SK-N-SH treated with all-trans-retinoic acid at 6 μM for 48 hours (cell line): ENCODE results near the gene GRIP1.

Experiments used
- ATAC-seq: fragments of 200-7000 bp; cut with Tn5 transposase; 3 replicates; pipeline ENCODE4 v1.9.1; 2020; ENCODE audit warnings: mild to moderate bottlenecking, moderate library complexity
- ARNTL ChIP-seq: fragments of 450-650 bp; formaldehyde crosslinking; IDR thresholded peaks from 2 replicates; pipeline ENCODE4 v1.5.0; 2020; ENCODE audit warnings: low read depth, mild to moderate bottlenecking, moderate library complexity, borderline replicate concordance
- BACH2 ChIP-seq: fragments of 250-450 bp; sonication (Bioruptor Pico); IDR thresholded peaks from 2 replicates; pipeline ENCODE4 v1.9.0; 2021; ENCODE audit warnings: mild to moderate bottlenecking, borderline replicate concordance
- CSDC2 ChIP-seq: fragments of 250-450 bp; sonication (Bioruptor Pico); IDR thresholded peaks from 2 replicates; pipeline ENCODE4 v1.5.0; 2020; ENCODE audit warnings: mild to moderate bottlenecking, moderate library complexity
- ESRRG ChIP-seq: fragments of 250-450 bp; sonication (Bioruptor Pico); IDR thresholded peaks from 2 replicates; pipeline ENCODE4 v1.6.1; 2021; ENCODE audit warnings: mild to moderate bottlenecking
- GLIS3 ChIP-seq: fragments of 250-450 bp; sonication (Bioruptor Pico); IDR thresholded peaks from 2 replicates; pipeline ENCODE4 v1.5.0; 2020; ENCODE audit warnings: mild to moderate bottlenecking, moderate library complexity
- ISL1 ChIP-seq: fragments of 250-450 bp; sonication (Bioruptor Pico); IDR thresholded peaks from 2 replicates; pipeline ENCODE4 v2.1.2; 2022; ENCODE audit warnings: mild to moderate bottlenecking, moderate library complexity
- OSR1 ChIP-seq: fragments of 250-450 bp; sonication (Bioruptor Pico); IDR thresholded peaks from 2 replicates; pipeline ENCODE4 v1.8.0; 2022; ENCODE audit warnings: moderate library complexity, mild to moderate bottlenecking, inconsistent platforms
- PPARA ChIP-seq: fragments of 250-450 bp; sonication (Bioruptor Pico); IDR thresholded peaks from 2 replicates; pipeline ENCODE4 v1.5.0; 2020; ENCODE audit warnings: mild to moderate bottlenecking, borderline replicate concordance
- RARB ChIP-seq: fragments of 250-450 bp; sonication (Bioruptor Pico); IDR thresholded peaks from 2 replicates; pipeline ENCODE4 v1.8.0; 2021; ENCODE audit warnings: mild to moderate bottlenecking, moderate library complexity
- SNAI2 ChIP-seq: fragments of 250-450 bp; sonication (Bioruptor Pico); IDR thresholded peaks from 2 replicates; pipeline ENCODE4 v1.5.0; 2020; ENCODE audit warnings: mild to moderate bottlenecking, moderate library complexity
- TCF4 ChIP-seq: fragments of 250-450 bp; sonication (Bioruptor Pico); IDR thresholded peaks from 2 replicates; pipeline ENCODE4 v1.8.0; 2021; ENCODE audit warnings: mild to moderate bottlenecking, moderate library complexity, borderline replicate concordance
- TOX ChIP-seq: fragments of 250-450 bp; sonication (Bioruptor Pico); IDR thresholded peaks from 2 replicates; pipeline ENCODE4 v1.8.0; 2021; ENCODE audit warnings: mild to moderate bottlenecking, moderate library complexity, borderline replicate concordance
- ZC3H10 ChIP-seq: fragments of 250-450 bp; sonication (Bioruptor Pico); IDR thresholded peaks from 2 replicates; pipeline ENCODE4 v1.5.1; 2021; ENCODE audit warnings: mild to moderate bottlenecking, moderate library complexity
- ZFP3 ChIP-seq: fragments of 250-450 bp; sonication (Bioruptor Pico); IDR thresholded peaks from 2 replicates; pipeline ENCODE4 v1.5.0; 2020; ENCODE audit warnings: mild to moderate bottlenecking, moderate library complexity
- ZFP30 ChIP-seq: fragments of 450-650 bp; formaldehyde crosslinking; IDR thresholded peaks from 2 replicates; pipeline ENCODE4 v1.5.0; 2022; ENCODE audit warnings: mild to moderate bottlenecking, moderate library complexity
- ZNF565 ChIP-seq: fragments of 450-650 bp; formaldehyde crosslinking; conservative IDR thresholded peaks from 2 replicates; pipeline ENCODE4 v1.5.0; 2020; ENCODE audit warnings: low read depth, mild to moderate bottlenecking, moderate library complexity
- ZNF70 ChIP-seq: fragments of 450-650 bp; formaldehyde crosslinking; IDR thresholded peaks from 2 replicates; pipeline ENCODE4 v1.5.0; 2020; ENCODE audit warnings: mild to moderate bottlenecking, moderate library complexity
- ZNF8 ChIP-seq: fragments of 450-650 bp; formaldehyde crosslinking; IDR thresholded peaks from 2 replicates; pipeline ENCODE4 v1.5.0; 2020; ENCODE audit warnings: mild to moderate bottlenecking, moderate library complexity
- TF ChIP-seq, protein P1 (sequence below): fragments of 250-450 bp; sonication (Bioruptor Pico); IDR thresholded peaks from 2 replicates; pipeline ENCODE4 v1.8.0; 2021; ENCODE audit warnings: low read depth, mild to moderate bottlenecking, moderate library complexity, borderline replicate concordance
- TF ChIP-seq, protein P2 (sequence below): fragments of 250-450 bp; sonication (Bioruptor Pico); IDR thresholded peaks from 2 replicates; pipeline ENCODE4 v1.5.1; 2020; ENCODE audit warnings: low read depth, mild to moderate bottlenecking, moderate library complexity
- TF ChIP-seq, protein P3 (sequence below): fragments of 250-450 bp; sonication (Bioruptor Pico); IDR thresholded peaks from 2 replicates; pipeline ENCODE4 v1.5.0; 2020; ENCODE audit warnings: mild to moderate bottlenecking, moderate library complexity
- TF ChIP-seq, protein P4 (sequence below): fragments of 250-450 bp; sonication (Bioruptor Pico); IDR thresholded peaks from 2 replicates; pipeline ENCODE4 v1.8.0; 2020; ENCODE audit warnings: mild to moderate bottlenecking, moderate library complexity, borderline replicate concordance

GRIP1 gene

DNA sequence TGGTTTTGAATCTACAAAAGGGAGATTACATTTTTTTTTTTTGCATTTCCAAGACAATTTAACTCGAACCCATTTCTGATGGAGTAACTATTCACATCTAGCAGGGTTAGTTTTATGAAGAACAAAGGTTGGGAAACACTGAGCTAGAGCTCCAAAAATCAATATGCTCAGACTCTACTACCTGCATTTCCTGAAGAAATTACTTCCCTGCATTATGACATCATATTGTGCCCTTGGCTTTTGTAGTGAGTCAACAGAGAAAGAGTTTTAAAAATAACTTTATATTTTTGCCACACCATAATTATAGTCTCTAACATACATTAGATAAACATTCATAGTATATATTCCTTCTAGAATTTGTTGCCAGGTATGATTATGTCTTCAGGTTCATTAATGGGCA is 14.8 kb downstream of the GRIP1 start:
- ATAC-seq = no peak
- TF ChIP-seq PPARA (CRISPR knock-in tag) (no peak), ARNTL (no peak), BACH2 (CRISPR knock-in tag) (no peak), TOX (no peak), ESRRG (CRISPR knock-in tag) (no peak), ZNF8 (CRISPR knock-in tag) (no peak), ISL1 (CRISPR knock-in tag) (no peak), ZNF70 (CRISPR knock-in tag) (no peak), ZFP3 (CRISPR knock-in tag) (no peak), GLIS3 (CRISPR knock-in tag) (no peak), OSR1 (CRISPR knock-in tag) (no peak), CSDC2 (no peak), ZFP30 (CRISPR knock-in tag) (no peak), SNAI2 (CRISPR knock-in tag) (no peak)
- TF ChIP-seq, protein P1, sequence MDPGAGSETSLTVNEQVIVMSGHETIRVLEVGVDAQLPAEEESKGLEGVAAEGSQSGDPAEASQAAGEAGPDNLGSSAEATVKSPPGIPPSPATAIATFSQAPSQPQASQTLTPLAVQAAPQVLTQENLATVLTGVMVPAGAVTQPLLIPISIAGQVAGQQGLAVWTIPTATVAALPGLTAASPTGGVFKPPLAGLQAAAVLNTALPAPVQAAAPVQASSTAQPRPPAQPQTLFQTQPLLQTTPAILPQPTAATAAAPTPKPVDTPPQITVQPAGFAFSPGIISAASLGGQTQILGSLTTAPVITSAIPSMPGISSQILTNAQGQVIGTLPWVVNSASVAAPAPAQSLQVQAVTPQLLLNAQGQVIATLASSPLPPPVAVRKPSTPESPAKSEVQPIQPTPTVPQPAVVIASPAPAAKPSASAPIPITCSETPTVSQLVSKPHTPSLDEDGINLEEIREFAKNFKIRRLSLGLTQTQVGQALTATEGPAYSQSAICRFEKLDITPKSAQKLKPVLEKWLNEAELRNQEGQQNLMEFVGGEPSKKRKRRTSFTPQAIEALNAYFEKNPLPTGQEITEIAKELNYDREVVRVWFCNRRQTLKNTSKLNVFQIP (CRISPR knock-in tag) = no peak
- TF ChIP-seq, protein P2, sequence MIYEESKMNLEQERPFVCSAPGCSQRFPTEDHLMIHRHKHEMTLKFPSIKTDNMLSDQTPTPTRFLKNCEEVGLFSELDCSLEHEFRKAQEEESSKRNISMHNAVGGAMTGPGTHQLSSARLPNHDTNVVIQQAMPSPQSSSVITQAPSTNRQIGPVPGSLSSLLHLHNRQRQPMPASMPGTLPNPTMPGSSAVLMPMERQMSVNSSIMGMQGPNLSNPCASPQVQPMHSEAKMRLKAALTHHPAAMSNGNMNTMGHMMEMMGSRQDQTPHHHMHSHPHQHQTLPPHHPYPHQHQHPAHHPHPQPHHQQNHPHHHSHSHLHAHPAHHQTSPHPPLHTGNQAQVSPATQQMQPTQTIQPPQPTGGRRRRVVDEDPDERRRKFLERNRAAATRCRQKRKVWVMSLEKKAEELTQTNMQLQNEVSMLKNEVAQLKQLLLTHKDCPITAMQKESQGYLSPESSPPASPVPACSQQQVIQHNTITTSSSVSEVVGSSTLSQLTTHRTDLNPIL (CRISPR knock-in tag) = no peak

DNA sequence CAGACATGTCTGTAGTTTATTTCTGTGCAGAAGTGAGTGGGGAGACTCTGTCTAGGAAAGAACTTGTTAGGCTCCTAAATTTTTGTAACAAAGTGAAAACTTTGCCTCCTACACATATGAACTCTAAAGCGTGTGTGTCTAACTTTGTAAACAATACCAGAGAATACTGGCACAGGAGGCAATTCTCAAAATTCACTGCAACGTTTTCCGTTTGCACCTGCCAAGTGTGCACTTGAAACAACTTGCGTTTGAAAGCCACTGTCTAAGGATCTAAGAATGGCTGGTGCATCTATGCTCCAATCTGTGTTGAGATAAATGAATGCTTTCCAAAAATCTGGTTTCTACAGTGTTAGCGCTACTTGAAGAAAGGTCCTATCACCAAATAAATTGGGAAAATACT is 15.3 kb downstream of the GRIP1 start:
- ATAC-seq = no peak
- TF ChIP-seq GLIS3 (CRISPR knock-in tag) (no peak), ZNF565 (no peak), ZC3H10 (no peak), BACH2 (CRISPR knock-in tag) (no peak), ZFP3 (CRISPR knock-in tag) (no peak), SNAI2 (CRISPR knock-in tag) (no peak), ZNF70 (CRISPR knock-in tag) (no peak), OSR1 (CRISPR knock-in tag) (no peak), RARB (no peak), CSDC2 (no peak), TCF4 (CRISPR knock-in tag) (no peak), ESRRG (CRISPR knock-in tag) (no peak), ZFP30 (CRISPR knock-in tag) (no peak), ZNF8 (CRISPR knock-in tag) (no peak), TOX (no peak), ISL1 (CRISPR knock-in tag) (no peak)
- TF ChIP-seq, protein P2 (CRISPR knock-in tag) = no peak
- TF ChIP-seq, protein P3, sequence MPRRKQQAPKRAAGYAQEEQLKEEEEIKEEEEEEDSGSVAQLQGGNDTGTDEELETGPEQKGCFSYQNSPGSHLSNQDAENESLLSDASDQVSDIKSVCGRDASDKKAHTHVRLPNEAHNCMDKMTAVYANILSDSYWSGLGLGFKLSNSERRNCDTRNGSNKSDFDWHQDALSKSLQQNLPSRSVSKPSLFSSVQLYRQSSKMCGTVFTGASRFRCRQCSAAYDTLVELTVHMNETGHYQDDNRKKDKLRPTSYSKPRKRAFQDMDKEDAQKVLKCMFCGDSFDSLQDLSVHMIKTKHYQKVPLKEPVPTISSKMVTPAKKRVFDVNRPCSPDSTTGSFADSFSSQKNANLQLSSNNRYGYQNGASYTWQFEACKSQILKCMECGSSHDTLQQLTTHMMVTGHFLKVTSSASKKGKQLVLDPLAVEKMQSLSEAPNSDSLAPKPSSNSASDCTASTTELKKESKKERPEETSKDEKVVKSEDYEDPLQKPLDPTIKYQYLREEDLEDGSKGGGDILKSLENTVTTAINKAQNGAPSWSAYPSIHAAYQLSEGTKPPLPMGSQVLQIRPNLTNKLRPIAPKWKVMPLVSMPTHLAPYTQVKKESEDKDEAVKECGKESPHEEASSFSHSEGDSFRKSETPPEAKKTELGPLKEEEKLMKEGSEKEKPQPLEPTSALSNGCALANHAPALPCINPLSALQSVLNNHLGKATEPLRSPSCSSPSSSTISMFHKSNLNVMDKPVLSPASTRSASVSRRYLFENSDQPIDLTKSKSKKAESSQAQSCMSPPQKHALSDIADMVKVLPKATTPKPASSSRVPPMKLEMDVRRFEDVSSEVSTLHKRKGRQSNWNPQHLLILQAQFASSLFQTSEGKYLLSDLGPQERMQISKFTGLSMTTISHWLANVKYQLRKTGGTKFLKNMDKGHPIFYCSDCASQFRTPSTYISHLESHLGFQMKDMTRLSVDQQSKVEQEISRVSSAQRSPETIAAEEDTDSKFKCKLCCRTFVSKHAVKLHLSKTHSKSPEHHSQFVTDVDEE = no peak
- TF ChIP-seq, protein P1 (CRISPR knock-in tag) = no peak
- TF ChIP-seq, protein P4, sequence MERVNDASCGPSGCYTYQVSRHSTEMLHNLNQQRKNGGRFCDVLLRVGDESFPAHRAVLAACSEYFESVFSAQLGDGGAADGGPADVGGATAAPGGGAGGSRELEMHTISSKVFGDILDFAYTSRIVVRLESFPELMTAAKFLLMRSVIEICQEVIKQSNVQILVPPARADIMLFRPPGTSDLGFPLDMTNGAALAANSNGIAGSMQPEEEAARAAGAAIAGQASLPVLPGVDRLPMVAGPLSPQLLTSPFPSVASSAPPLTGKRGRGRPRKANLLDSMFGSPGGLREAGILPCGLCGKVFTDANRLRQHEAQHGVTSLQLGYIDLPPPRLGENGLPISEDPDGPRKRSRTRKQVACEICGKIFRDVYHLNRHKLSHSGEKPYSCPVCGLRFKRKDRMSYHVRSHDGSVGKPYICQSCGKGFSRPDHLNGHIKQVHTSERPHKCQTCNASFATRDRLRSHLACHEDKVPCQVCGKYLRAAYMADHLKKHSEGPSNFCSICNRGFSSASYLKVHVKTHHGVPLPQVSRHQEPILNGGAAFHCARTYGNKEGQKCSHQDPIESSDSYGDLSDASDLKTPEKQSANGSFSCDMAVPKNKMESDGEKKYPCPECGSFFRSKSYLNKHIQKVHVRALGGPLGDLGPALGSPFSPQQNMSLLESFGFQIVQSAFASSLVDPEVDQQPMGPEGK (CRISPR knock-in tag) = no peak
